H1 (cell line): ENCODE results near the gene OSBPL2. TPM values are rescaled to one million over a fixed set of nuclear protein-coding genes. Genes with fewer than 3 reads are reported as not detected.

Experiments
- ATF3 ChIP-seq: IDR thresholded peaks from 2 replicates; pipeline ENCODE4 v1.6.1; 2011; ENCODE audit warnings: low read depth, mild to moderate bottlenecking, low read length; ENCODE audit not compliant: insufficient read depth
- CHD7 ChIP-seq: fragments of 300-600 bp; sonication (generic); IDR thresholded peaks from 2 replicates; pipeline ENCODE4 v1.7.1; 2012; ENCODE audit warnings: low read length, moderate library complexity, mild to moderate bottlenecking, inconsistent platforms; ENCODE audit not compliant: insufficient replicate concordance
- polyA plus RNA-seq, 7 experiments: library from polyadenylated mRNA; depleted of rRNA in 3 of 7; stranded (reverse) in 5 of 7; unstranded in 2 of 7; fragments of >200 nt in 5 of 7; fragments of 200-250 nt in 2 of 7; gene quantifications; 1 replicate in 5 of 7; 2 replicates in 1 of 7; 4 replicates in 1 of 7; pipeline versions ENCODE4 v1.2.1 to v1.2.3, GENCODE V29; 2011 to 2013; ENCODE audit warnings: missing spikeins in 2 of 7, mixed read lengths in 2 of 7
- total RNA-seq: library from RNA; stranded (reverse); fragmentation: NEBNext Ultra II Directional; extraction: Animal tissue kit (Norgen Biotek cat#: 25700); gene quantifications from 2 replicates; pipeline ENCODE4 v1.2.1, GENCODE V29; 2021

The OSBPL2 gene
- total and polyA plus RNA-seq, 2 of the 8 experiments (the other 6 are each of a cell fraction or from before 2014, with no cell fraction given) = 11.7 to 42.4 TPM

- TF ChIP-seq ATF3 (no peak), CHD7 (no peak)
Measured at GRCh38 chr20:62240020-62240685, 1.8 kb downstream of the OSBPL2 start (continued).
